OCI-LY3 (cell line): ENCODE data around the gene CREB3L1.

Source experiments
- H2AFZ ChIP-seq: fragments of 200-600, 300-600 bp; shearing (Covaris generic); 2 replicates; pipeline ENCODE4 v1.6.0; 2014; ENCODE audit warnings: antibody characterized with exemption, low read depth, low read length
- H3K27ac ChIP-seq: fragments of 200-600, 300-600 bp; sonication (generic); 2 replicates; pipeline ENCODE4 v1.5.1; 2014; ENCODE audit warnings: mild to moderate bottlenecking, low read length, moderate library complexity, mixed read lengths
- H3K27me3 ChIP-seq: fragments of 200-600, 300-600 bp; sonication (generic); 2 replicates; pipeline ENCODE4 v1.6.1; 2014; ENCODE audit warnings: low read depth, low read length, mixed read lengths
- H3K36me3 ChIP-seq: fragments of 200-600, 300-600 bp; sonication (generic); replicated peaks from 2 replicates; pipeline ENCODE3; 2014; ENCODE audit warnings: low read depth, low read length, mixed read lengths
- H3K4me1 ChIP-seq: fragments of 300-600, 200-600 bp; sonication (generic); 2 replicates; pipeline ENCODE4 v1.6.1; 2014; ENCODE audit warnings: low read length, mixed read lengths
- H3K4me2 ChIP-seq: fragments of 200-600, 300-600 bp; sonication (generic); 2 replicates; pipeline ENCODE4 v1.6.1; 2014; ENCODE audit warnings: low read length, mixed read lengths
- H3K4me3 ChIP-seq: fragments of 300-600, 200-600 bp; sonication (generic); 2 replicates; pipeline ENCODE4 v1.5.1; 2014; ENCODE audit warnings: antibody characterized with exemption, mild to moderate bottlenecking, low read length, moderate library complexity
- H3K79me2 ChIP-seq: fragments of 300-600, 200-600 bp; shearing (Covaris generic); 2 replicates; pipeline ENCODE4 v1.6.1; 2014; ENCODE audit warnings: mild to moderate bottlenecking, low read length, mixed read lengths
- H3K9ac ChIP-seq: fragments of 300-600, 200-600 bp; shearing (Covaris generic); 2 replicates; pipeline ENCODE4 v1.6.0; 2014; ENCODE audit warnings: mild to moderate bottlenecking, low read length, moderate library complexity
- H3K9me3 ChIP-seq: fragments of 200-600, 300-600 bp; shearing (Covaris generic); 2 replicates; pipeline ENCODE4 v1.6.1; 2014; ENCODE audit warnings: low read length, mixed read lengths; ENCODE audit not compliant: insufficient read depth
- H4K20me1 ChIP-seq: fragments of 200-600, 300-600 bp; sonication (generic); 2 replicates; pipeline ENCODE4 v1.6.1; 2016; ENCODE audit warnings: low read length, mixed read lengths; ENCODE audit not compliant: insufficient read depth
- EZH2phosphoT487 ChIP-seq: fragments of 200-600 bp; shearing (Covaris generic); IDR thresholded peaks from 2 replicates; pipeline ENCODE4 v1.6.1; 2018; ENCODE audit warnings: antibody characterized with exemption, mixed run types, low read depth
- TF ChIP-seq, protein P1 (sequence below): fragments of 200-600, 300-600 bp; sonication (generic); IDR thresholded peaks from 2 replicates; pipeline ENCODE4 v1.5.1; 2014; ENCODE audit warnings: antibody characterized with exemption, low read length, low read depth

The CREB3L1 gene

DNA sequence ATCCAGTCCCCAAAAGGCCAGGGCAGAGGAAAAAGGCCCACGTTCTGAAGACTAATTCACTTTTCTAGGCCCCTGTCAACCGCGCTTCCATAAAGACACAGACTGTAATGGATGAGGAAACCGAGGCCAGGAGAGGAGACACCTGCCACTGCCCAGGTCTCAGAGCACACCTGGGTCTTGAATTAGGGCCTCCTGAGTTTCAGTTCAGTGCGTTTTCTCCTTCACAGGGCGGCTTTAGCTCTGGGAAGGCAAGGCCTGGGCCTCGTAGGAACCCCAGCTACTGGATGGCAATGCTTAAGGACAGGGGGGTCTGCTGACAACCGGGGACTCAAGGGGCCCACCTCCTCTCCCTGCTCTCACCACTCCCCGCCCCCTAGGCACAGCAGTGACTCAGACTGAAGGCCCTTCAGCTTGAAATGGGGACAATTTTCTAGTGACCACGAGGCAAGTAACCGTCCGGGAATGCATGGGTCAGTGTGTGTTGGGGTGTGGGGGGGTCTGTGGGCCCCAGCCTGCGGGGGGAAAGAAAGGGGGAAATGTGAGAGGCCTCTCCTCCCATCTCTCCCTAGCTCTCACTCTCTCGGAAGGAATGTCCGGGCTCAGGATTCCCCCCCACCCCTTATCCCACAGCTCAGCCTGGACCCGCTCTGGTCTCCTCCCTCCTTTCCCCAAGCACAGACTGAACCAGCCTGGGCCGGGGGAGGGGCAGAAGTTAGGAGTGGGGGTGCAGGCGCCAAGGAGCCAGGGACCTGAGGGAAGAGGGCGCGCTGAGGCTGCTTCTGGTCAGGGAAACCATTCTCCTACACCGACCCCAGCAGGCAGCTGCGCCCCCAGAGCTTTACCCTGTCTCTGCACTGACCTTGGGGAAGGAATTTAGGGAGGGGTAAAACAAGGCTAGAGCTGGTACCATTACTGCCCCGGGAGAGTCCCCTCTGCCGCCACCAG is 17.2 kb downstream of the CREB3L1 start:
- Histone ChIP-seq H3K79me2 (no peaks in the 10 kb centered on the region), H3K36me3 (no peaks in the 10 kb centered on the region), H3K9me3 (no peaks in the 10 kb centered on the region), H3K4me1 (peaks cover 11% of the 10 kb centered on the region), H3K4me3 (no peak overlapping the region), H3K27me3 (0 out of 2 replicates have a peak, but pooled peaks cover 5% of the 10 kb centered on the region), H3K27ac (no peak overlapping the region), H3K9ac (no peak overlapping the region), H4K20me1 (no peaks in the 10 kb centered on the region), H2AFZ (no peak overlapping the region), H3K4me2 (no peak overlapping the region)
- no peak for TF ChIP-seq EZH2phosphoT487
- TF ChIP-seq, protein P1, sequence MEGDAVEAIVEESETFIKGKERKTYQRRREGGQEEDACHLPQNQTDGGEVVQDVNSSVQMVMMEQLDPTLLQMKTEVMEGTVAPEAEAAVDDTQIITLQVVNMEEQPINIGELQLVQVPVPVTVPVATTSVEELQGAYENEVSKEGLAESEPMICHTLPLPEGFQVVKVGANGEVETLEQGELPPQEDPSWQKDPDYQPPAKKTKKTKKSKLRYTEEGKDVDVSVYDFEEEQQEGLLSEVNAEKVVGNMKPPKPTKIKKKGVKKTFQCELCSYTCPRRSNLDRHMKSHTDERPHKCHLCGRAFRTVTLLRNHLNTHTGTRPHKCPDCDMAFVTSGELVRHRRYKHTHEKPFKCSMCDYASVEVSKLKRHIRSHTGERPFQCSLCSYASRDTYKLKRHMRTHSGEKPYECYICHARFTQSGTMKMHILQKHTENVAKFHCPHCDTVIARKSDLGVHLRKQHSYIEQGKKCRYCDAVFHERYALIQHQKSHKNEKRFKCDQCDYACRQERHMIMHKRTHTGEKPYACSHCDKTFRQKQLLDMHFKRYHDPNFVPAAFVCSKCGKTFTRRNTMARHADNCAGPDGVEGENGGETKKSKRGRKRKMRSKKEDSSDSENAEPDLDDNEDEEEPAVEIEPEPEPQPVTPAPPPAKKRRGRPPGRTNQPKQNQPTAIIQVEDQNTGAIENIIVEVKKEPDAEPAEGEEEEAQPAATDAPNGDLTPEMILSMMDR = no peak

DNA sequence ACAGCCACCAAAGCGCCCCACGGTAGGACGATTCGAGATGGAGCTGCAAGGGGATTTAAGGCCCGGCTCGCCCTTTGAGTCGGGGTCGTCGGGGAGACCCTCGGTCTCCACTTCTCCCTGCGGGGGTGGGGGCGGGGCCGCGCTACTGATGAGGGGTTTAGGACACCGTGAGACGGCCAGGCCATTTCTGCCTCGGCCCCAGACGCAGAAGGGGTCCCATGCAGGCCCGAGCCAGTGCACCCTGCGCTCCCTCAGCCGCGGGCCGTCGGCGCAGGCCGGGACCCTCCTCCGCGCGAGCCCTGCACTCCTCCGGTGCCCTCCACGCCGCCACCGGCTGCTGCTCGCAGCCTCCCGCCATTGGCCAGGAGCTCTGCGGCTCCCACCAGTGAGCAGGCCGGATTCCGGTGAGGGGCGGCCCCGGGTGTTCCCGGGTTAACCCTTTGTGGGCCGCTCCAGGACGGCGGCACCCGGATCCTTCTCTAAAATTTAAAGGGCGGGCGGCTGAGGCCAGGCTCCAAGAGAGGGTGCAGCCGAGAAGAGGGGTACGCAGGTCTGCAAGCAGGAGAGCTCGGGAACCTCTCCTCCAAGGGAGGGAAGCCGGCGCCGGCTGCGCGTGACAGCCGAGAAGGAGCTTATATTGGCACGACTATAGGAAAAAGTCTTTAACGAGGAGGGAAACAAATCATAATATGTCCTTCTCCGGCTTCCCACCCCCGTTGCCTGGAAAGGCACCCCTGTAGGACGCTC is 18.0 kb downstream of the CREB3L1 start:
- Histone ChIP-seq H4K20me1 (no peaks in the 10 kb centered on the region), H3K9ac (no peak overlapping the region), H3K4me2 (no peak overlapping the region), H3K9me3 (no peaks in the 10 kb centered on the region), H3K27ac (no peak overlapping the region), H3K27me3 (0 out of 2 replicates have a peak, but pooled peaks cover 5% of the 10 kb centered on the region), H3K36me3 (no peaks in the 10 kb centered on the region), H3K4me1 (peaks cover 19% of the 10 kb centered on the region), H3K4me3 (no peak overlapping the region), H2AFZ (no peak overlapping the region), H3K79me2 (no peaks in the 10 kb centered on the region)
- no peak for TF ChIP-seq EZH2phosphoT487
- TF ChIP-seq, protein P1 = no peak

DNA sequence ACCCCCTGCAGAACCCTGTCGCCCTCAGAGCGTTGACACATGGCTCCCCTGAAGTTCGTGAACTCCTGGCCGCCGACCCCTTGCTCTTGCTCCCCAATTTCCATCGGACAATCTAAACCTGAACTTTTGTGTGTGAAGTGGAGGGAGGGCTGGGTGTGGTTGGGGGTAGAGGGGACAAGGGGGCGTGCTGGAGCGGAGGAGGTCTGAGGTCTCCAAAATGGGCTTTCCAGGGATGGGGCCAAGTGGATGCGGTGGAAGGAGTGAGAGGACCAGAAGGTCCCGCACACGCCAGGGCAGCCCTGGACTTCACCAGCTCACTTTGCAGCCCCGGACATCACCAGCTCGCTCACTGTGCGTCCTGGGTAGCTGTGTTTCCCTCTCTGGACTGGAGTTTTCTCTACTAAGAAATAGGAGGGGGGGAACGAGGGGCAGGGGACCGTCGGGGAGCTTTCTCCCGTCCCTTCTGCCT is 18.6 kb downstream of the CREB3L1 start:
- H2AFZ ChIP-seq = no peak overlapping the region
- no peak overlapping the region for H3K9ac ChIP-seq
- H3K9me3 ChIP-seq = no peaks in the 10 kb centered on the region
- H3K4me1 ChIP-seq = peaks cover 19% of the 10 kb centered on the region
- no peak overlapping the region for H3K4me3 ChIP-seq
- no peak overlapping the region for H3K27ac ChIP-seq
- H3K4me2 ChIP-seq = no peak overlapping the region
- TF ChIP-seq, protein P1 = no peak
- TF ChIP-seq EZH2phosphoT487 = no peak
- no peaks in the 10 kb centered on the region for H4K20me1 ChIP-seq
- no peaks in the 10 kb centered on the region for H3K36me3 ChIP-seq
- no peaks in the 10 kb centered on the region for H3K79me2 ChIP-seq
- 0 out of 2 replicates have a peak, but pooled peaks cover 4% of the 10 kb centered on the region for H3K27me3 ChIP-seq
